ENCODE measurements around the gene CDKN2D. TPM values are rescaled to one million over a fixed set of nuclear protein-coding genes. Genes with fewer than 3 reads are reported as not detected.
A peak's percentile ranks its signal among the peaks of the same experiment; 100 is the strongest.

CDKN2D gene
- total and polyA plus RNA-seq, 2 of the 13 experiments (the other 11 are each of a cell fraction or from before 2014, with no cell fraction given), result 5.4 to 8.6 TPM

DNA sequence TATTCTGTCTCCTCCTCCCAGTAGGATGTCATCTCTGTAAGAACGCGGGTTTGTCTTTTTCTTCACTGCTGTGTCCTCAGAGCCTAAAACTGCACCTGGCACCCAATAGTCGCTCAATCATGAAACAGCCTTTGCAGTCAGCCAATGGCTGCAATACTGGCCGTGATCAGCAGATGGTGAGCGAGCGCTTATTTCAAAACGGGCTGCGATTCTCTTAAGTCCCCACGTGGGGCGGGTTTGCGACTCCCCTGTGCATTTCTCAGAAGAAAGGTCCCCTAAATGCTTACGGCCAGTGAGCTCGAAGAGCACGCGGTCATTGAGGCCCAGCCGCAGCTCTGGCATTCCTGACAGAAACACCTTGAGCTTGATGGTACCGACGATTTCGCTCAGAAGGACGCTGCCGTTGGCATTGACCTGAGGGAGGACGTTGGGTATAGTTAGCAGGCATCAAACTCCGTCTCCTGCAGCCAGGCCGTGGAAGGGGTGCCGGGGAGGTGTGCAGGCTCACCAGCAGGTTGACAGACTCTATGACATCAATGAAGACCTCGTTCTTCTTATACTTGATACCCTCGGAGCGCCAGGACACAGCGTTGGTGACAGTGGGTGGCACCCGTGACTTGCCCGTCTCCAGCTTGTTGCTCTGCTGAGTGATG lies 12.3 kb upstream of the CDKN2D start (continued):
- TF ChIP-seq, protein P1, sequence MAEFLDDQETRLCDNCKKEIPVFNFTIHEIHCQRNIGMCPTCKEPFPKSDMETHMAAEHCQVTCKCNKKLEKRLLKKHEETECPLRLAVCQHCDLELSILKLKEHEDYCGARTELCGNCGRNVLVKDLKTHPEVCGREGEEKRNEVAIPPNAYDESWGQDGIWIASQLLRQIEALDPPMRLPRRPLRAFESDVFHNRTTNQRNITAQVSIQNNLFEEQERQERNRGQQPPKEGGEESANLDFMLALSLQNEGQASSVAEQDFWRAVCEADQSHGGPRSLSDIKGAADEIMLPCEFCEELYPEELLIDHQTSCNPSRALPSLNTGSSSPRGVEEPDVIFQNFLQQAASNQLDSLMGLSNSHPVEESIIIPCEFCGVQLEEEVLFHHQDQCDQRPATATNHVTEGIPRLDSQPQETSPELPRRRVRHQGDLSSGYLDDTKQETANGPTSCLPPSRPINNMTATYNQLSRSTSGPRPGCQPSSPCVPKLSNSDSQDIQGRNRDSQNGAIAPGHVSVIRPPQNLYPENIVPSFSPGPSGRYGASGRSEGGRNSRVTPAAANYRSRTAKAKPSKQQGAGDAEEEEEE (CRISPR knock-in tag; IDR thresholded peaks at IDR 0.05; ENCODE audit: borderline replicate concordance), result no peak
- TF ChIP-seq ZNF367 (CRISPR knock-in tag; IDR thresholded peaks at IDR 0.05; ENCODE audit: borderline replicate concordance) (no peak), CCDC6 (CRISPR knock-in tag; IDR thresholded peaks at IDR 0.05) (0 out of 2 replicates have a peak, but pooled peaks have one; percentile 27), SMAD1 (CRISPR knock-in tag; IDR thresholded peaks at IDR 0.05; ENCODE audit: borderline replicate concordance, low read depth) (0 out of 2 replicates have a peak, but pooled peaks have one; percentile 43), MED13 (CRISPR knock-in tag; IDR thresholded peaks at IDR 0.05) (no peak), FOXC1 (CRISPR knock-in tag; IDR thresholded peaks at IDR 0.05; ENCODE audit: borderline replicate concordance) (no peak), RARA (CRISPR knock-in tag; IDR thresholded peaks at IDR 0.05) (no peak), SMYD3 (CRISPR knock-in tag; IDR thresholded peaks at IDR 0.05) (no peak), NFE2 (CRISPR knock-in tag; IDR thresholded peaks at IDR 0.05) (no peak)
- TF ChIP-seq, protein P2, sequence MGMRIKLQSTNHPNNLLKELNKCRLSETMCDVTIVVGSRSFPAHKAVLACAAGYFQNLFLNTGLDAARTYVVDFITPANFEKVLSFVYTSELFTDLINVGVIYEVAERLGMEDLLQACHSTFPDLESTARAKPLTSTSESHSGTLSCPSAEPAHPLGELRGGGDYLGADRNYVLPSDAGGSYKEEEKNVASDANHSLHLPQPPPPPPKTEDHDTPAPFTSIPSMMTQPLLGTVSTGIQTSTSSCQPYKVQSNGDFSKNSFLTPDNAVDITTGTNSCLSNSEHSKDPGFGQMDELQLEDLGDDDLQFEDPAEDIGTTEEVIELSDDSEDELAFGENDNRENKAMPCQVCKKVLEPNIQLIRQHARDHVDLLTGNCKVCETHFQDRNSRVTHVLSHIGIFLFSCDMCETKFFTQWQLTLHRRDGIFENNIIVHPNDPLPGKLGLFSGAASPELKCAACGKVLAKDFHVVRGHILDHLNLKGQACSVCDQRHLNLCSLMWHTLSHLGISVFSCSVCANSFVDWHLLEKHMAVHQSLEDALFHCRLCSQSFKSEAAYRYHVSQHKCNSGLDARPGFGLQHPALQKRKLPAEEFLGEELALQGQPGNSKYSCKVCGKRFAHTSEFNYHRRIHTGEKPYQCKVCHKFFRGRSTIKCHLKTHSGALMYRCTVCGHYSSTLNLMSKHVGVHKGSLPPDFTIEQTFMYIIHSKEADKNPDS (CRISPR knock-in tag; IDR thresholded peaks at IDR 0.05), result no peak
- TF ChIP-seq, protein P3, sequence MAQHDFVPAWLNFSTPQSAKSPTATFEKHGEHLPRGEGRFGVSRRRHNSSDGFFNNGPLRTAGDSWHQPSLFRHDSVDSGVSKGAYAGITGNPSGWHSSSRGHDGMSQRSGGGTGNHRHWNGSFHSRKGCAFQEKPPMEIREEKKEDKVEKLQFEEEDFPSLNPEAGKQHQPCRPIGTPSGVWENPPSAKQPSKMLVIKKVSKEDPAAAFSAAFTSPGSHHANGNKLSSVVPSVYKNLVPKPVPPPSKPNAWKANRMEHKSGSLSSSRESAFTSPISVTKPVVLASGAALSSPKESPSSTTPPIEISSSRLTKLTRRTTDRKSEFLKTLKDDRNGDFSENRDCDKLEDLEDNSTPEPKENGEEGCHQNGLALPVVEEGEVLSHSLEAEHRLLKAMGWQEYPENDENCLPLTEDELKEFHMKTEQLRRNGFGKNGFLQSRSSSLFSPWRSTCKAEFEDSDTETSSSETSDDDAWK (CRISPR knock-in tag; IDR thresholded peaks at IDR 0.05), result no peak
- TF ChIP-seq, protein P4, sequence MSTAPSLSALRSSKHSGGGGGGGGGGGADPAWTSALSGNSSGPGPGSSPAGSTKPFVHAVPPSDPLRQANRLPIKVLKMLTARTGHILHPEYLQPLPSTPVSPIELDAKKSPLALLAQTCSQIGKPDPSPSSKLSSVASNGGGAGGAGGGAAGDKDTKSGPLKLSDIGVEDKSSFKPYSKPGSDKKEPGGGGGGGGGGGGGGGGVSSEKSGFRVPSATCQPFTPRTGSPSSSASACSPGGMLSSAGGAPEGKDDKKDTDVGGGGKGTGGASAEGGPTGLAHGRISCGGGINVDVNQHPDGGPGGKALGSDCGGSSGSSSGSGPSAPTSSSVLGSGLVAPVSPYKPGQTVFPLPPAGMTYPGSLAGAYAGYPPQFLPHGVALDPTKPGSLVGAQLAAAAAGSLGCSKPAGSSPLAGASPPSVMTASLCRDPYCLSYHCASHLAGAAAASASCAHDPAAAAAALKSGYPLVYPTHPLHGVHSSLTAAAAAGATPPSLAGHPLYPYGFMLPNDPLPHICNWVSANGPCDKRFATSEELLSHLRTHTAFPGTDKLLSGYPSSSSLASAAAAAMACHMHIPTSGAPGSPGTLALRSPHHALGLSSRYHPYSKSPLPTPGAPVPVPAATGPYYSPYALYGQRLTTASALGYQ (CRISPR knock-in tag; IDR thresholded peaks at IDR 0.05), result no peak
- TF ChIP-seq, protein P5, sequence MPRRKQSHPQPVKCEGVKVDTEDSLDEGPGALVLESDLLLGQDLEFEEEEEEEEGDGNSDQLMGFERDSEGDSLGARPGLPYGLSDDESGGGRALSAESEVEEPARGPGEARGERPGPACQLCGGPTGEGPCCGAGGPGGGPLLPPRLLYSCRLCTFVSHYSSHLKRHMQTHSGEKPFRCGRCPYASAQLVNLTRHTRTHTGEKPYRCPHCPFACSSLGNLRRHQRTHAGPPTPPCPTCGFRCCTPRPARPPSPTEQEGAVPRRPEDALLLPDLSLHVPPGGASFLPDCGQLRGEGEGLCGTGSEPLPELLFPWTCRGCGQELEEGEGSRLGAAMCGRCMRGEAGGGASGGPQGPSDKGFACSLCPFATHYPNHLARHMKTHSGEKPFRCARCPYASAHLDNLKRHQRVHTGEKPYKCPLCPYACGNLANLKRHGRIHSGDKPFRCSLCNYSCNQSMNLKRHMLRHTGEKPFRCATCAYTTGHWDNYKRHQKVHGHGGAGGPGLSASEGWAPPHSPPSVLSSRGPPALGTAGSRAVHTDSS (CRISPR knock-in tag; conservative IDR thresholded peaks at IDR 0.05), result no peak

All from HepG2 (cell line).